HepG2 (cell line): ENCODE measurements around the gene PSMD3. TPM values are rescaled to one million over a fixed set of nuclear protein-coding genes. Genes with fewer than 3 reads are reported as not detected.

Experiments
- ARID2 ChIP-seq: sonication (generic); formaldehyde crosslinking; IDR thresholded peaks from 2 replicates; pipeline ENCODE4 v1.8.1; 2022; ENCODE audit warnings: mild to moderate bottlenecking, missing genetic modification reagents, borderline replicate concordance
- ATF4 ChIP-seq, 2 experiments: fragments of 450-650 bp in 1 of 2; sonication (generic) in 1 of 2; formaldehyde crosslinking; IDR thresholded peaks; 2 replicates each; pipeline versions ENCODE4 v1.5.0 to v1.8.0; 2020 to 2022; ENCODE audit warnings: mild to moderate bottlenecking in 1 of 2, missing genetic modification reagents in 1 of 2
- BCLAF1 ChIP-seq: fragments of 450-650 bp; IDR thresholded peaks from 2 replicates; pipeline ENCODE4 v1.6.1; 2017; ENCODE audit warnings: mild to moderate bottlenecking
- DNMT1 ChIP-seq: sonication (generic); formaldehyde crosslinking; IDR thresholded peaks from 2 replicates; pipeline ENCODE4 v1.5.1; 2020; ENCODE audit warnings: mild to moderate bottlenecking, missing genetic modification reagents
- GLMP ChIP-seq: sonication (generic); formaldehyde crosslinking; IDR thresholded peaks from 2 replicates; pipeline ENCODE4 v1.9.0; 2021; ENCODE audit warnings: missing genetic modification reagents, mild to moderate bottlenecking, borderline replicate concordance
- HNF1A ChIP-seq, 2 experiments: sonication (generic) in 1 of 2; formaldehyde crosslinking in 1 of 2; IDR thresholded peaks; 2 replicates each; pipeline versions ENCODE4 v1.4.0 to v1.6.1; 2016 to 2020; ENCODE audit warnings: borderline replicate concordance in 1 of 2, low read depth in 1 of 2, mild to moderate bottlenecking in 1 of 2, missing genetic modification reagents in 1 of 2
- HNF1B ChIP-seq: sonication (generic); formaldehyde crosslinking; IDR thresholded peaks from 2 replicates; pipeline ENCODE4 v1.5.1; 2020; ENCODE audit warnings: mild to moderate bottlenecking, moderate library complexity, missing genetic modification reagents
- IRF2 ChIP-seq: IDR thresholded peaks from 2 replicates; pipeline ENCODE4 v1.6.1; 2018; ENCODE audit warnings: missing genetic modification reagents, missing compliant biosample characterization
- MAFK ChIP-seq, 2 experiments: IDR thresholded peaks in 1 of 2; conservative IDR thresholded peaks in 1 of 2; 2 replicates each; pipeline ENCODE4 v1.6.1; 2011; ENCODE audit warnings: improper control_type of control experiment in 2 of 2, low read length in 2 of 2
- NBN ChIP-seq: fragments of 450-650 bp; conservative IDR thresholded peaks from 2 replicates; pipeline ENCODE4 v1.6.1; 2017
- NCOA1 ChIP-seq: sonication (generic); formaldehyde crosslinking; IDR thresholded peaks from 2 replicates; pipeline ENCODE4 v1.9.0; 2021; ENCODE audit warnings: missing genetic modification reagents
- PAF1 ChIP-seq: IDR thresholded peaks from 2 replicates; pipeline ENCODE4 v1.6.1; 2016; ENCODE audit warnings: missing genetic modification reagents, missing compliant biosample characterization
- SOX5 ChIP-seq: IDR thresholded peaks from 2 replicates; pipeline ENCODE4 v1.6.1; 2016; ENCODE audit warnings: borderline replicate concordance
- TBP ChIP-seq: sonication (generic); formaldehyde crosslinking; IDR thresholded peaks from 2 replicates; pipeline ENCODE4 v1.5.0; 2020; ENCODE audit warnings: missing genetic modification reagents
- ZFP36 ChIP-seq: fragments of 150-350 bp; IDR thresholded peaks from 2 replicates; pipeline ENCODE4 v1.6.1; 2018; ENCODE audit warnings: borderline replicate concordance, low read length, low read depth; ENCODE audit not compliant: partially characterized antibody
- ZNF225 ChIP-seq: sonication (generic); formaldehyde crosslinking; IDR thresholded peaks from 2 replicates; pipeline ENCODE4 v1.4.0; 2020; ENCODE audit warnings: mild to moderate bottlenecking, missing genetic modification reagents
- ZNF441 ChIP-seq: sonication (generic); formaldehyde crosslinking; IDR thresholded peaks from 2 replicates; pipeline ENCODE4 v1.7.0; 2021; ENCODE audit warnings: missing genetic modification reagents, borderline replicate concordance
- ZNF629 ChIP-seq: sonication (generic); formaldehyde crosslinking; conservative IDR thresholded peaks from 2 replicates; pipeline ENCODE4 v1.5.0; 2020; ENCODE audit warnings: missing genetic modification reagents
- polyA plus RNA-seq, 8 experiments: library from polyadenylated mRNA; depleted of rRNA in 3 of 8; stranded (reverse) in 7 of 8; unstranded in 1 of 8; fragments of >200 nt; fragmentation: Illumina TruSeq in 4 of 8; extraction: Trizol in 4 of 8; gene quantifications; 2 replicates each; pipeline versions ENCODE4 v1.2.1 to v1.2.3, GENCODE V29; 2011 to 2016; ENCODE audit warnings: low read depth in 4 of 8, missing spikeins in 1 of 8, mixed read lengths in 1 of 8; ENCODE audit not compliant: insufficient read depth in 1 of 8
- total RNA-seq, 5 experiments: library from RNA; depleted of rRNA; stranded (reverse); fragments of >200 nt; fragmentation: Illumina TruSeq; extraction: Trizol; gene quantifications; 2 replicates each; pipeline ENCODE4 v1.2.3, GENCODE V29; 2016; ENCODE audit warnings: low read depth in 1 of 5

PSMD3 gene
- total and polyA plus RNA-seq, 2 of the 13 experiments (the other 11 are each of a cell fraction or from before 2014, with no cell fraction given): 97.4 to 146 TPM

- no peak for TF ChIP-seq BCLAF1
- no peak for TF ChIP-seq NBN
- TF ChIP-seq IRF2: 0 out of 2 replicates have a peak, but pooled peaks have one; percentile 19
- TF ChIP-seq ATF4 (CRISPR knock-in tag; IDR thresholded peaks at IDR 0.05): no peak
- TF ChIP-seq SOX5 (CRISPR knock-in tag): no peak
- no peak for TF ChIP-seq PAF1 (CRISPR knock-in tag)
- no peak for TF ChIP-seq HNF1B (CRISPR knock-in tag)
- peak in 1 of 2 experiments; percentile 48; a peak in 1 of 4 replicates for TF ChIP-seq MAFK (conservative IDR thresholded peaks at IDR 0.05 in 1 of 2, IDR thresholded peaks at IDR 0.05 in 1 of 2; ENCODE audit: low read length in 2 of 2)
- TF ChIP-seq GLMP: no peak
- no peak for TF ChIP-seq ARID2 (CRISPR knock-in tag)
- no peak for TF ChIP-seq NCOA1 (CRISPR knock-in tag)
- TF ChIP-seq HNF1A (IDR thresholded peaks at IDR 0.05; ENCODE audit: low read depth): no peak
- TF ChIP-seq HNF1A (CRISPR knock-in tag; IDR thresholded peaks at IDR 0.05; ENCODE audit: borderline replicate concordance): no peak; the same call in 1 of the 2 replicates
- 0 out of 2 replicates have a peak, but pooled peaks have one; percentile 45 for TF ChIP-seq ZNF225 (CRISPR knock-in tag)
- TF ChIP-seq ZNF629: no peak
- TF ChIP-seq DNMT1 (CRISPR knock-in tag): 0 out of 2 replicates have a peak, but pooled peaks have one; percentile 5
- TF ChIP-seq ZFP36: no peak
- no peak for TF ChIP-seq ZNF441 (CRISPR knock-in tag)
- no peak for TF ChIP-seq TBP
Measured at GRCh38 chr17:39952680-39953470, 27.7 kb upstream of the PSMD3 start (continued).
